GM12873 (cell line): ENCODE data around the gene DHX34.

ENCODE experiments used
- TF ChIP-seq, protein P1 (sequence below): IDR thresholded peaks from 2 replicates; pipeline ENCODE4 v1.5.1; 2012; ENCODE audit warnings: low read depth, mild to moderate bottlenecking, moderate library complexity, low read length, control low read depth; ENCODE audit not compliant: insufficient read depth; ENCODE audit errors: missing control alignments

The DHX34 gene

DNA sequence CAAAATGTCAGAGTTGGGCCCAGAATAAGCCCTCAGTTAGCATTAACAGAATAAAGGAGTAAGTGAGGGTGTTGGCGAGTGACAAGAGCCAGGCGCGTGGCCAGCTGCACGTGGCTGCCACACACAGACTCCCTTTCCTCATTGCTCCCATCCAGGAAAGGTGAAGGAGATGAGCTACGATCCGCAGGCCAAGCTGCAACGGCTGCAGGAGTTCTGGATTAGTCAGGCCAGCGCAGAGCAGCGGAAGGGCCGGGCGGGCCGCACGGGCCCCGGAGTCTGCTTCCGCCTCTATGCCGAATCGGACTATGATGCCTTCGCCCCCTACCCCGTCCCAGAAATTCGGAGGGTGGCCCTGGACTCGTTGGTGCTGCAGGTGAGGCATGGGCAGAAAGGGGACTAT is 13.2 kb downstream of the DHX34 start:
- TF ChIP-seq, protein P1, sequence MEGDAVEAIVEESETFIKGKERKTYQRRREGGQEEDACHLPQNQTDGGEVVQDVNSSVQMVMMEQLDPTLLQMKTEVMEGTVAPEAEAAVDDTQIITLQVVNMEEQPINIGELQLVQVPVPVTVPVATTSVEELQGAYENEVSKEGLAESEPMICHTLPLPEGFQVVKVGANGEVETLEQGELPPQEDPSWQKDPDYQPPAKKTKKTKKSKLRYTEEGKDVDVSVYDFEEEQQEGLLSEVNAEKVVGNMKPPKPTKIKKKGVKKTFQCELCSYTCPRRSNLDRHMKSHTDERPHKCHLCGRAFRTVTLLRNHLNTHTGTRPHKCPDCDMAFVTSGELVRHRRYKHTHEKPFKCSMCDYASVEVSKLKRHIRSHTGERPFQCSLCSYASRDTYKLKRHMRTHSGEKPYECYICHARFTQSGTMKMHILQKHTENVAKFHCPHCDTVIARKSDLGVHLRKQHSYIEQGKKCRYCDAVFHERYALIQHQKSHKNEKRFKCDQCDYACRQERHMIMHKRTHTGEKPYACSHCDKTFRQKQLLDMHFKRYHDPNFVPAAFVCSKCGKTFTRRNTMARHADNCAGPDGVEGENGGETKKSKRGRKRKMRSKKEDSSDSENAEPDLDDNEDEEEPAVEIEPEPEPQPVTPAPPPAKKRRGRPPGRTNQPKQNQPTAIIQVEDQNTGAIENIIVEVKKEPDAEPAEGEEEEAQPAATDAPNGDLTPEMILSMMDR = no peak

DNA sequence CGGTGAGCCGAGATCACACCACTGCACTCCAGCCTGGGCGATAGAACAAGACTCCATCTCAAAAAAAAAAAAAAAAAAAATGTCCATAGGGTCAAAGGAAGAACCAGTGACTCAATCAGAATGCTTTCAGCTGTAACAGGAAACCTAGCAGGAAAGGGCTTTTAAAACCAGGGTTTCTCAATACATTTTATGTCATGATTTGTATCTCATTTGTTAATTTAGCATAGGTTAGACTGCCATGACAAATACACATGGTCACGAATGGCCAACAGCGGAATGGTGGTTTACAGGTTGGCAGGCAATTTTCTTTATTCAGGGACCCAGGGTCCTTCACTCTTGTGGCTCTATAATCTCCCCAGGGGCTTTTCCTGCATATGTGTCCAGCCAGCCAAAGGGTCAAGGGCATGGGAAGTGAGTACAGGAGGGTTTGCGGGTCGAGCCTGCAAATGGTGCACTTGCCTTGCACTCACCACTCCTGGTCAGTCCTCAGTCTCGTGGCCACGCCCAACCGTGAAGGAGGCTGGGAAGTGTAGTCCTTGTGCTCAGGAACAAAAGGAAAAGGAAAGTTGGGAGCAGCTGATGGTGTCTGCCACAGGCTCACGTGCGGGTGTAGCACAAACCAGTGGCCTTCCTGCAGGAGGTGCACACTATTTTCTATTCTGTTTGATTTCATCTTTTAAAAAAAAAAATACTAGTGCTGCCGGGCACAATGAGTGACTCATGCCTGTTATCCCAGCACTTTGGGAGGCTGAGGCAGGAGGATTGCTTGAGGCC is 14.8 kb downstream of the DHX34 start:
- TF ChIP-seq, protein P1 = no peak

DNA sequence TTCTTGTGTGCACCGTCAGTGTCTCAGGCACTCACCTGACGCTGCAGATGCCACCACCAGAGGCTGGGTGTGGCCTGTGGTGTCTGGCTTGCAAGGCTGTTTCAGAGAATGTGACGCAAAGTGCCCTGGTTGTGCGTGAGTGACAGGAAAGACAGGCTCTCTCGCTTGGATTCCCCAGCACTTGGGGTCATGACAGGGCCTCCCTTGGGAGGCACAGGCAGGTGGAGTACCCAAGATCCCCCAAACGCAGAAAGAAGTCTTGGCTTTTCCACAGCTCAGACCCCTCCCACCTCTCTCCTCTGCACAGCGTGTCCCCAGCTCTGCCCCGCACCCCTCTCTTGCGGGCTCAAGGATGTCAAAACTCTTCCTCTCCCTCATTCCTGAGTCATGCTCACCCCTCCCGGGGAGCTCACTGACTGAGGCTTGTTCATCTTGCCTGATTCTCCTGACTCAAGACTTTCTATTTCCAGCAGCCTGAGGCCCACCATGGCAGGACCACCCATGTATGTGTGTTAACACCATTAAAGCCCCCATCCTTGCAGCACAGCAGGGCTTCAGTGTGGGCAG is 21.0 kb downstream of the DHX34 start:
- TF ChIP-seq, protein P1 = no peak

DNA sequence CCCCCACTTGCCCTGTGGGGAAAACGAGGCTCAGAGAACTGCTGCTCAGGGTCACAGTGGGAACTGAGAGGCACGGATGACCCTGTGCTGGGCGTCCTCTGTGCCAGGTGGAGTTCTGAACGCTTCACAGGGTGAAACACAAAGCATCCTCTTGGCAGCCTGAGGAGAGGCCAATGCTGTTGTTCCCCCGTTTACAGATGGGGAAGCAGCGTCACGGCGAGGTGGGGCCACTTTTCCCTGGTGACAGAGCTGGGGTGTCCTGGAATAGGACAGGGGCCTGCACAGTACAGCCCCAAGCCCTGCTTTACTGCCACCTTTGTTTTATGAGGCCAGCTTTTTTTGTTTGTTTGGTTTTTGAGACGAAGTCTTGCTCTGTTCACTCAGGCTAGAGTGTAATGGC is 22.1 kb downstream of the DHX34 start:
- TF ChIP-seq, protein P1 = no peak

DNA sequence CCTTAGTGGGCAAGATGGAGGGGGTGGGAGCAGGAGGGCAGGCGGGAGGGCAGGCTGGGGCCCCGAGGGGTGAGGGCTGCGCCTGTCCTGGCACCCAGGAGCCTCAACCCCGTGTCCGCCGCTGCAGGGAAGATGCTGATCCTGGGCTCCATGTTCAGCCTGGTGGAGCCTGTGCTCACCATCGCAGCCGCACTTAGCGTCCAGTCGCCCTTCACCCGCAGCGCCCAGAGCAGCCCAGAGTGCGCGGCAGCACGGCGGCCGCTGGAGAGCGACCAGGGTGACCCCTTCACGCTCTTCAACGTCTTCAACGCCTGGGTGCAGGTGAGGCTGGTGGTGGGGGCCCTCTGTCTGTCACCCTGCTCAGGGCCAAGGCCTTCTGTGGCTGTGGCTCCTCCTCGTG is 23.5 kb downstream of the DHX34 start:
- TF ChIP-seq, protein P1 = no peak

DNA sequence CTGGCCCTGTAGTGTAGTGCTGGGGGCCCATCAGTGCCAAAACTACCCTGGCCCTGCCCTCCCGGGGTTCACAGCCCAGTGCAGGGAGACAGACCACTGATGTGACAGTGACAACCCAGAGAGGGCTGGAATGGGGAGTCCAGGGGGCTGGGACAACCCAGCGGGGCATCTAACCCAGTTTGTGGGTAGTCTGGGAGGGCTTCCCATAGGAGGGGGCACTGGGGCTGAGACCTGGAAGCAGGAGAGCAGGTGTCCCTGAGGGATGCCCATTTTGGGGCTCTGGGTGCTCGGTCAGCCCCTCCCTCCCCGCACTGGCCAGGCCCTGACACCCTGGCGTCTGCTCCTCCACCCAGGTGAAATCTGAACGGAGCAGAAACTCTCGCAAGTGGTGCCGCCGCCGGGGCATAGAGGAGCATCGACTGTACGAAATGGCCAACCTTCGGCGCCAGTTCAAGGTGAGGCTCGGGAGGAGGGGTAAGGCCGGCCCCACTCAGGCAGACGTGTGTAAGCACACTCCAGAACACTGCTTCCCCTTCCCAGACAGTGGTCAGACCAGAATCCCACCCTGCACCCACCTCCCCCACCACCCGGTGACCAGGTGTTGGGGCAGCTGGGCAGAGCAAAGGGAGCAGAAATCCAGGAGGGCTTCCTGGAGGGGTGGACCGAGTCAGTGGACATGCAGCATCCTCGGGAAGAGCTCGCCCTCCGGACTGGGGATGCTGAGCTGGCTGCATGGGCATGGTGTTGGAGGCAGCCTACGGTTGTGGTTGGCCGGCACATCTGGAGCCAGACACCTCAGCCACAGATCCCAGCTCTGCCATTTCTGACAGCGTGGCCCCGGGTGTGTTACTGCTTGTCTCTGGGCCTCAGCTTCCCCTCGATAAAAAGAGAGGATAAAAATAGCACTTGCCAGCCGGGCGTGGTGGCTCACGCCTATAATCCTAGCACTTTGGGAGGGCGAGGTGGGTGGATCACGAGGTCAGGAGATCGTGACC is 24.4 kb downstream of the DHX34 start:
- TF ChIP-seq, protein P1 = no peak
